PC-9 (cell line): ENCODE measurements around the gene ZNF469.

Experiments
- EZH2 ChIP-seq: fragments of 200-600 bp; sonication (generic); IDR thresholded peaks from 2 replicates; pipeline ENCODE4 v1.8.0; 2017; ENCODE audit warnings: antibody characterized with exemption, low read depth
- TF ChIP-seq, protein P1 (sequence below): fragments of 200-600 bp; sonication (generic); conservative IDR thresholded peaks from 2 replicates; pipeline ENCODE4 v1.6.1; 2017; ENCODE audit warnings: mixed run types, antibody characterized with exemption, mild to moderate bottlenecking, moderate library complexity

DNA sequence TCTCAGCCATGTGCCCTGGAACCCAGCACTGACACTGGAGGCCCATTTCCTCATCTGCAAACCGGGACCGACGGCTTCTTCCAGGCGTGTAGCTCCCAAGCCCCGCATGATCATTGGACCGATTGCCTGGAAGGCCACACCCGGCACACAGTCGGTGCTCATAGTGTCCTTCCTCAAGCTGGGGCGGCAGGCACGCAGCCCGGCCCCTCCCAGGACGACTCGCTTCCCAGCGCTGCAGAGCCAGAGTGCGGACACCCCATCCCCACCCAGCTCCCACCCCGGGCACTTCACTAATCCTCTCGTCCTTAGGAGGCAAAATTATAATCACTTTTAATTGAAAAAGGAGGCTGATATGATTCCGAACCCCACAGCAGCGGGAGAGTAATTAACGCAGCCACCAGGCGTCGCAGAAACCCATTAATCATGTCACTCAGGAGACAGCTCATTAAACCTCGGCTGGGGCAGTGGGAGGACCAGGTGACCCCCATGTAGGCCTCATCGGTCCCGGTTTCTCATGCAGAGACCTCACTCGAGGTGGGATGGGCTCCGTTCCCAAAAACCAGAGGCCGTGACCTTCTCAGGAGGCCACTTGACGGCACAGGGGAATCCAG, 33.1 kb downstream of the ZNF469 start:
- TF ChIP-seq, protein P1, sequence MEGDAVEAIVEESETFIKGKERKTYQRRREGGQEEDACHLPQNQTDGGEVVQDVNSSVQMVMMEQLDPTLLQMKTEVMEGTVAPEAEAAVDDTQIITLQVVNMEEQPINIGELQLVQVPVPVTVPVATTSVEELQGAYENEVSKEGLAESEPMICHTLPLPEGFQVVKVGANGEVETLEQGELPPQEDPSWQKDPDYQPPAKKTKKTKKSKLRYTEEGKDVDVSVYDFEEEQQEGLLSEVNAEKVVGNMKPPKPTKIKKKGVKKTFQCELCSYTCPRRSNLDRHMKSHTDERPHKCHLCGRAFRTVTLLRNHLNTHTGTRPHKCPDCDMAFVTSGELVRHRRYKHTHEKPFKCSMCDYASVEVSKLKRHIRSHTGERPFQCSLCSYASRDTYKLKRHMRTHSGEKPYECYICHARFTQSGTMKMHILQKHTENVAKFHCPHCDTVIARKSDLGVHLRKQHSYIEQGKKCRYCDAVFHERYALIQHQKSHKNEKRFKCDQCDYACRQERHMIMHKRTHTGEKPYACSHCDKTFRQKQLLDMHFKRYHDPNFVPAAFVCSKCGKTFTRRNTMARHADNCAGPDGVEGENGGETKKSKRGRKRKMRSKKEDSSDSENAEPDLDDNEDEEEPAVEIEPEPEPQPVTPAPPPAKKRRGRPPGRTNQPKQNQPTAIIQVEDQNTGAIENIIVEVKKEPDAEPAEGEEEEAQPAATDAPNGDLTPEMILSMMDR = no peak
- no peak for TF ChIP-seq EZH2
